Measurements from ENCODE around the gene AP1B1. TPM values are rescaled to one million over a fixed set of nuclear protein-coding genes. Genes with fewer than 3 reads are reported as not detected.
A peak's percentile ranks its signal among the peaks of the same experiment; 100 is the strongest.
"Not testable (repeated sequence)": the region's sequence is repeated elsewhere in the genome, so short reads cannot be mapped to it uniquely, and the experiment has no call there.

AP1B1 gene
- total and polyA plus RNA-seq, 2 donors (not counting 1 experiment from before 2014, with no cell fraction given) = 139 to 174 TPM

GRCh38 chr22:29377979-29378378, 10.4 kb downstream of the AP1B1 start:
- peaks cover 8 to 71% of the 10 kb centered on the region in 2 experiments for H3K36me3 ChIP-seq (replicated peaks in 1 of 2; ENCODE audit: control extremely low read depth in 1 of 2, control insufficient read depth in 1 of 2, extremely low read depth in 1 of 2, insufficient read depth in 2 of 2, low read length in 1 of 2)
- no peak overlapping the region for H3K9ac ChIP-seq (ENCODE audit: low read length)
- 86% methylated on average over 4 of the region's 7 CpGs for WGBS (ENCODE audit: insufficient coverage)
- no peak overlapping the region for H3K4me3 ChIP-seq (ENCODE audit: control extremely low read depth in 1 of 5, extremely low read depth in 1 of 5, insufficient read depth in 1 of 5, low read depth in 2 of 5, low read length in 4 of 5)
- POLR2A ChIA-PET = interaction anchor here (0.7 to 1.1 kb wide), 2 partner anchors 9 to 75 kb away, joined by 3 to 6 read pairs; no protein-coding TSS in a partner anchor
- ATAC-seq (ENCODE audit: low read depth) (no peak), DNase-seq (no peak)
- Mint-ChIP-seq H3K4me3 (no peak overlapping the region), H3K9me3 (ENCODE audit: insufficient read depth) (no peaks in the 10 kb centered on the region), H3K4me1 (peaks cover 77% of the 10 kb centered on the region), H3K27me3 (no peaks in the 10 kb centered on the region), H3K27ac (no peak overlapping the region)
- no peaks in the 10 kb centered on the region for H3K27me3 ChIP-seq (replicated peaks in 1 of 4; ENCODE audit: control extremely low read depth in 1 of 4, control insufficient read depth in 3 of 4, insufficient read depth in 4 of 4, low read length in 3 of 4)
- CTCF ChIA-PET = interaction anchor here (1.0 kb wide), 1 partner anchor 244 kb away, joined by 3 read pairs; no protein-coding TSS in a partner anchor
- no peak overlapping the region for H2AFZ ChIP-seq (ENCODE audit: insufficient read depth, low read depth, low read length, poor library complexity, severe bottlenecking)
- TF ChIP-seq EZH2 (IDR thresholded peaks at IDR 0.05; ENCODE audit: borderline replicate concordance, insufficient read depth, low read depth, low read length, poor library complexity, severe bottlenecking) (no peak), CTCF (IDR thresholded peaks at IDR 0.05) (no peak)
- peaks cover 36 to 42% of the 10 kb centered on the region in 2 donors for H3K4me1 ChIP-seq (ENCODE audit: control insufficient read depth in 2 of 2, insufficient read depth in 2 of 2, low read length in 2 of 2)
- intact Hi-C loops (cut with micrococcal nuclease) = no loop called here
- no peak overlapping the region for H3K4me2 ChIP-seq (replicated peaks; ENCODE audit: low read depth, low read length, poor library complexity, severe bottlenecking)
- peaks cover 98% of the 10 kb centered on the region for H3K79me2 ChIP-seq (ENCODE audit: control insufficient read depth, insufficient read depth, low read length)
- H3K27ac ChIP-seq (ENCODE audit: low read length in 2 of 2) = no peak overlapping the region
- peaks cover 0 to 3% (median 0%) of the 10 kb centered on the region in 3 donors for H3K9me3 ChIP-seq (ENCODE audit: control extremely low read depth in 1 of 3, control insufficient read depth in 2 of 3, insufficient read depth in 1 of 3, low read length in 2 of 3)
- H4K20me1 ChIP-seq (ENCODE audit: control insufficient read depth, insufficient read depth, low read length, poor library complexity, severe bottlenecking) = peaks cover 98% of the 10 kb centered on the region

GRCh38 chr22:29376705-29377104, 11.7 kb downstream of the AP1B1 start:
- DNase-seq; H3K4me2 ChIP-seq (replicated peaks; ENCODE audit: low read depth, low read length, poor library complexity, severe bottlenecking); H3K9me3 Mint-ChIP-seq (ENCODE audit: insufficient read depth); H3K4me3 ChIP-seq (ENCODE audit: control extremely low read depth in 1 of 5, extremely low read depth in 1 of 5, insufficient read depth in 1 of 5, low read depth in 2 of 5, low read length in 4 of 5); intact Hi-C loops (cut with micrococcal nuclease); H3K27me3 ChIP-seq (replicated peaks in 1 of 4; ENCODE audit: control extremely low read depth in 1 of 4, control insufficient read depth in 3 of 4, insufficient read depth in 4 of 4, low read length in 3 of 4); ATAC-seq (ENCODE audit: low read depth); H2AFZ ChIP-seq (ENCODE audit: insufficient read depth, low read depth, low read length, poor library complexity, severe bottlenecking); H3K27me3 Mint-ChIP-seq; H3K9me3 ChIP-seq (ENCODE audit: control extremely low read depth in 1 of 3, control insufficient read depth in 2 of 3, insufficient read depth in 1 of 3, low read length in 2 of 3); H3K4me3 Mint-ChIP-seq; H3K9ac ChIP-seq (ENCODE audit: low read length); H3K27ac Mint-ChIP-seq: not testable (repeated sequence)
- H3K36me3 ChIP-seq (replicated peaks in 1 of 2; ENCODE audit: control extremely low read depth in 1 of 2, control insufficient read depth in 1 of 2, extremely low read depth in 1 of 2, insufficient read depth in 2 of 2, low read length in 1 of 2) = peaks cover 6 to 61% of the 10 kb centered on the region in 2 experiments
- ChIA-PET POLR2A (interaction anchor here (1.1 kb wide), 1 partner anchor 13 kb away, joined by 3 read pairs; no protein-coding TSS in a partner anchor), CTCF (interaction anchor here (0.7 to 1.2 kb wide), 3 partner anchors 9 to 178 kb away, joined by 3 to 4 read pairs (median 3); no protein-coding TSS in a partner anchor)
- peaks cover 93% of the 10 kb centered on the region for H4K20me1 ChIP-seq (ENCODE audit: control insufficient read depth, insufficient read depth, low read length, poor library complexity, severe bottlenecking)
- H3K4me1 ChIP-seq (ENCODE audit: control insufficient read depth in 2 of 2, insufficient read depth in 2 of 2, low read length in 2 of 2) = peaks cover 31 to 32% of the 10 kb centered on the region in 2 donors
- peaks cover 98% of the 10 kb centered on the region for H3K79me2 ChIP-seq (ENCODE audit: control insufficient read depth, insufficient read depth, low read length)
- H3K4me1 Mint-ChIP-seq = peaks cover 72% of the 10 kb centered on the region
- 93% methylated on average over 5 of the region's 5 CpGs for WGBS (ENCODE audit: insufficient coverage)
- peak overlapping the region in 1 of 2 donors; percentile 45 for H3K27ac ChIP-seq (ENCODE audit: low read length in 2 of 2)

Measured in B cell (primary cell).